PC-9 (cell line): ENCODE data around the gene ZNF688.

Experiments used
- CTCF ChIP-seq: fragments of 200-600 bp; sonication (generic); conservative IDR thresholded peaks from 2 replicates; pipeline ENCODE4 v1.6.1; 2017; ENCODE audit warnings: mixed run types, antibody characterized with exemption, mild to moderate bottlenecking, moderate library complexity
- EZH2 ChIP-seq: fragments of 200-600 bp; sonication (generic); IDR thresholded peaks from 2 replicates; pipeline ENCODE4 v1.8.0; 2017; ENCODE audit warnings: antibody characterized with exemption, low read depth

GRCh38 chr16:30601966-30602365 lies 30.5 kb upstream of the ZNF688 start:
- TF ChIP-seq EZH2: no peak
- TF ChIP-seq CTCF: no peak
